Large intestine (tissue), 3 donors: ENCODE data around the gene TADA2B. TPM values are rescaled to one million over a fixed set of nuclear protein-coding genes. Genes with fewer than 3 reads are reported as not detected.
A peak's percentile ranks its signal among the peaks of the same experiment; 100 is the strongest.

Source experiments
- DNase-seq, 2 donors: peaks; one replicate each; pipeline versions ENCODE4 v3.0.0 to v3.0.0-alpha.2; 2013
- H3K27ac ChIP-seq: one replicate; pipeline ENCODE4 v1.5.1; 2013; ENCODE audit warnings: low read length
- H3K27me3 ChIP-seq: 2 replicates; pipeline ENCODE4 v1.6.1; 2013; ENCODE audit warnings: low read length; ENCODE audit not compliant: control insufficient read depth, insufficient read depth
- H3K36me3 ChIP-seq: 2 replicates; pipeline ENCODE4 v1.6.1; 2013; ENCODE audit warnings: low read length; ENCODE audit not compliant: control insufficient read depth, insufficient read depth
- H3K4me1 ChIP-seq: one replicate; pipeline ENCODE4 v1.6.1; 2013; ENCODE audit warnings: low read length; ENCODE audit not compliant: control insufficient read depth, insufficient read depth
- H3K4me3 ChIP-seq: one replicate; pipeline ENCODE4 v1.5.1; 2013; ENCODE audit warnings: low read length
- H3K9me3 ChIP-seq: one replicate; pipeline ENCODE4 v1.6.1; 2013; ENCODE audit warnings: mild to moderate bottlenecking, low read depth, low read length, moderate library complexity; ENCODE audit not compliant: control insufficient read depth
- WGBS: methylation state at CpG from one replicate; pipeline ENCODE4 v1.1.5; 2013; ENCODE audit warnings: low lambda C conversion rate; ENCODE audit not compliant: insufficient coverage; 5-methylcytosine and 5-hydroxymethylcytosine counted together
- polyA plus RNA-seq: library from polyadenylated mRNA; unstranded; fragments of 120-200 nt; gene quantifications from one replicate; pipeline ENCODE4 v1.2.1, GENCODE V29; 2013

The TADA2B gene
- polyA plus RNA-seq, 1 donor: 18.6 TPM

GRCh38 chr4:7037425-7037824, 5.7 kb upstream of the TADA2B start:
- no peak overlapping the region for H3K27ac ChIP-seq
- no peaks in the 10 kb centered on the region for H3K9me3 ChIP-seq
- H3K4me3 ChIP-seq: no peak overlapping the region
- WGBS: no CpG with 5 or more reads among the region's 6 CpGs
- no peaks in the 10 kb centered on the region for H3K27me3 ChIP-seq
- peak in 1 of 2 donors; percentile 35 for DNase-seq
- peaks cover 12% of the 10 kb centered on the region for H3K4me1 ChIP-seq
- peaks cover 3% of the 10 kb centered on the region for H3K36me3 ChIP-seq

- Histone ChIP-seq H3K27ac (no peak overlapping the region), H3K4me3 (no peak overlapping the region), H3K9me3 (no peaks in the 10 kb centered on the region), H3K4me1 (peaks cover 14% of the 10 kb centered on the region), H3K36me3 (no peaks in the 10 kb centered on the region), H3K27me3 (no peaks in the 10 kb centered on the region)
- DNase-seq: no peak
- WGBS: 100% methylated on average over 1 of the region's 4 CpGs
Observed at GRCh38 chr4:7040765-7041164, 2.4 kb upstream of the TADA2B start.

GRCh38 chr4:7041246-7041645, 1.9 kb upstream of the TADA2B start:
- no peaks in the 10 kb centered on the region for H3K9me3 ChIP-seq
- WGBS: 82% methylated on average over 2 of the region's 19 CpGs
- H3K4me3 ChIP-seq: no peak overlapping the region
- H3K27me3 ChIP-seq: no peaks in the 10 kb centered on the region
- peak in 1 of 2 donors; percentile 29 for DNase-seq
- peaks cover 14% of the 10 kb centered on the region for H3K4me1 ChIP-seq
- no peak overlapping the region for H3K27ac ChIP-seq
- no peaks in the 10 kb centered on the region for H3K36me3 ChIP-seq

- Histone ChIP-seq H3K27ac (peak overlapping the region; percentile 55), H3K4me1 (peaks cover 14% of the 10 kb centered on the region), H3K9me3 (no peaks in the 10 kb centered on the region), H3K36me3 (no peaks in the 10 kb centered on the region), H3K27me3 (no peaks in the 10 kb centered on the region), H3K4me3 (peak overlapping the region; percentile 79)
- peak; percentile 12 to 22 for DNase-seq
- no CpG with 5 or more reads among the region's 42 CpGs for WGBS
Observed at GRCh38 chr4:7041801-7042502, 1.2 kb upstream of the TADA2B start.

- DNase-seq: peak; percentile 97 to 99
- H3K4me3 ChIP-seq: peak overlapping the region; percentile 79
- peaks cover 14% of the 10 kb centered on the region for H3K4me1 ChIP-seq
- H3K36me3 ChIP-seq: no peaks in the 10 kb centered on the region
- peak overlapping the region; percentile 55 for H3K27ac ChIP-seq
- WGBS: no CpG with 5 or more reads among the region's 90 CpGs
- no peaks in the 10 kb centered on the region for H3K27me3 ChIP-seq
- H3K9me3 ChIP-seq: no peaks in the 10 kb centered on the region
Observed at GRCh38 chr4:7042503-7043283, 479 bp upstream of the TADA2B start.

GRCh38 chr4:7044137-7044930, 1.2 kb downstream of the TADA2B start:
- DNase-seq: peak in 1 of 2 donors; percentile 17
- Histone ChIP-seq H3K27ac (peak overlapping the region; percentile 74), H3K4me3 (peak overlapping the region; percentile 91), H3K27me3 (no peaks in the 10 kb centered on the region), H3K36me3 (no peaks in the 10 kb centered on the region), H3K4me1 (peaks cover 14% of the 10 kb centered on the region), H3K9me3 (no peaks in the 10 kb centered on the region)
- no CpG with 5 or more reads among the region's 29 CpGs for WGBS

- Histone ChIP-seq H3K36me3 (peaks cover 3% of the 10 kb centered on the region), H3K27me3 (no peaks in the 10 kb centered on the region), H3K4me3 (no peak overlapping the region), H3K4me1 (peaks cover 14% of the 10 kb centered on the region), H3K27ac (no peak overlapping the region), H3K9me3 (no peaks in the 10 kb centered on the region)
- 90% methylated on average over 2 of the region's 8 CpGs for WGBS
- no peak for DNase-seq
Observed at GRCh38 chr4:7045553-7045952, 2.4 kb downstream of the TADA2B start.

GRCh38 chr4:7045961-7046921, 3.1 kb downstream of the TADA2B start:
- H3K9me3 ChIP-seq: no peaks in the 10 kb centered on the region
- peaks cover 14% of the 10 kb centered on the region for H3K4me1 ChIP-seq
- H3K27me3 ChIP-seq: no peaks in the 10 kb centered on the region
- H3K4me3 ChIP-seq: no peak overlapping the region
- H3K27ac ChIP-seq: no peak overlapping the region
- H3K36me3 ChIP-seq: peaks cover 9% of the 10 kb centered on the region
- no peak for DNase-seq
- 83% methylated on average over 1 of the region's 23 CpGs for WGBS

GRCh38 chr4:7046971-7047370, 3.8 kb downstream of the TADA2B start:
- no CpG with 5 or more reads among the region's 9 CpGs for WGBS
- no peaks in the 10 kb centered on the region for H3K27me3 ChIP-seq
- peaks cover 12% of the 10 kb centered on the region for H3K36me3 ChIP-seq
- DNase-seq: no peak
- no peaks in the 10 kb centered on the region for H3K9me3 ChIP-seq
- H3K4me3 ChIP-seq: no peak overlapping the region
- H3K4me1 ChIP-seq: peaks cover 8% of the 10 kb centered on the region
- no peak overlapping the region for H3K27ac ChIP-seq
